GM18526 (cell line): ENCODE results near the gene MRPS25.

ENCODE experiments used
- POLR2A ChIP-seq: IDR thresholded peaks from 3 replicates; pipeline ENCODE4 v1.6.1; 2011; ENCODE audit not compliant: insufficient read length; ENCODE audit errors: extremely low read depth

The MRPS25 gene

GRCh38 chr3:15064835-15065549 is at the start of gene MRPS25:
Gene MRPS25, minus strand, starts transcription at chr3:15065315. Its CDS starts 121 bp downstream, at chr3:15065194.
- TF ChIP-seq POLR2A: peak; percentile 98

DNA sequence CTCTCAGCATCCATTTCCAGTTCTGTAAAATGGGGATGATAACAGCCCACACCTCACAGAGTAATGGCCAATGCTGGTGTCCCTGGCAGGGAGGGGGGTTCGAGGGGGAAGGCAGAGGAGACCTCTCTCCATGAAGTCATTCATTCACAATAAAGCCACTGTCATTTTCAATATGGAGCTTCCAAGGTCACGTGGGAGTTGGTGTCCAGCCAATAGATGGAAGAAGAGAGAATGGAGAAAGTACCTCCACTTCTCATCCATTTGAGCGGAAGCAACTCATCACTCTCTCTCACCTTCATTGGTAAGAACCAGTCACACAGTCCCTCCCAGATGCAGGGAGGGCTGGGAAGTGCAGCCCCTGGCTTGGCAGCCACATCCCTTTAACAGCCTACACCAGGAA is 48.8 kb upstream of the MRPS25 start:
- TF ChIP-seq POLR2A: no peak

DNA sequence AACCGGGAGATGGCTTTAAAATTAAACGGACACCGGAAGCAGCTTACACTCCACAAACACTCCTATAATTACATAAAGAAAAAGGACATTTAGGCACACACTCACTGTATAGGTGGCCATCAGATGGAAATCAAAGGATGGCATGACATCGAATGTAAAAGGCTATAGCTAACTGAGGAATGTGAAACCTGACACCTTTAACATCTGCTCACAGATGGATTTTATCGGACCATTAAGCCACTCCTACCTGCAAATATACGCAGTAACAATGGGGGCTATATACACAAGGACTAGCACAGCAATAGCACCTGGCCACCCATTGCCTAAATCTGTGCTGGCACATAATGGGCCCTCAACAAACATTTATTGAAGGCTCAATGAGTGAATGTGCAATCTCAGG is 48.4 kb upstream of the MRPS25 start:
- no peak for TF ChIP-seq POLR2A

DNA sequence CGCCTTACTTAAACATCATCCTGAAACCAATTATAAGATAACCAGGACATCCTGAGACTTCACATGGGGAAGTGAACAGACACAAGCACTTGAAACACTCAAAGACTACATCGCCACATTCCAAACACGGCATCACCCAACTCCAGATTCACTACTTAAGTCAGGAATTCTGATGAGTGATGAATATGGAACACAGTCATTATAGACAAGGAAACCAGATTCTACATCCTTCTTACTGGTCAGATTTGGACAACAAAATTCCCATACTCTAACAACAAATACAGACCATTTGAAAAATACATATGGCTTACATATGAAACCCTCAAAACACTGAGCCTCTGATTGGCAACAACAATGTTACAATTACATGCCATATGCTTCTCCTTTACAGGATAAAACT is 46.9 kb upstream of the MRPS25 start:
- TF ChIP-seq POLR2A: no peak

- TF ChIP-seq POLR2A: no peak
Observed at GRCh38 chr3:15110206-15110605, 45.1 kb upstream of the MRPS25 start.

DNA sequence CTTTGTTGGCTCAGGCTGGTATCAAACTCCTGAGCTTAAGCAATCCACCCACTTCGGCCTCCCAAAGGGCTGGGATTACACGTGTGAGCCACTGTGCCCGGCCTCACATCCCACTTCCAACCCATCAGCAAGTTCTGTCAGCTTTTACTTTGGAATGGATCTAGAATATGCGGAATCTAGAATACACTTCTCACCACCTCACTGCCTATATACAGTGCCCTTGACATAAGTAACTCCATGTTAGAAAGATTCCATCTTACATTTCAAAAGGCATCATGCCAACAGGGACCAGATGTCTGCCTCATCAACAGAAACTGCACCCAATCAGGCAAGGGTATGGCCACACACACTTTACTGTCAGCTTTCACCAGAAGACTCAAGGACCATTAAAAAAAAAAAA is 43.8 kb upstream of the MRPS25 start:
- no peak for TF ChIP-seq POLR2A

DNA sequence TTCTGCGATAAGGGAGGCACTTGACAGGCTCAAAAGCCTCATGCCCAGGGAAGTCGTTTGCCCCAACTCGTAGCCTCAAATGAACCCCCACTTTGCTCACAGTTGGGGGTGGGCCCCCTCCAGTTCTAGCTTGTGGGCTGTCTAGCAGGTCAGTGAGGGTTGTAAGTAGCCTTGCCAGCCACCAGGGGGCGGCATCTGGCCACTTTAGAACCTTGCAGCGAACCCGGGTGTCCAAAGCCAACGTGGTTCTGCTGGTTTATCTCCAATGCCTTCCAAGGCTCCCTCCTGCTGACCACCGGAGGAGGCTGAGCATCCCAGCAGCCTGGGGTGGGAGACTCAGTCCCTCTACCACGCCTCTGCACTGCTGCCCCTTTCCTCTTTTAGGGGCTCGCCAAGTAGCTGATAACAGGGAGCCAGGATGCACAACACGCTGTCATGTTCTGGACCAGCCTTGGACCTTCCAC is 43.0 kb upstream of the MRPS25 start:
- no peak for TF ChIP-seq POLR2A

DNA sequence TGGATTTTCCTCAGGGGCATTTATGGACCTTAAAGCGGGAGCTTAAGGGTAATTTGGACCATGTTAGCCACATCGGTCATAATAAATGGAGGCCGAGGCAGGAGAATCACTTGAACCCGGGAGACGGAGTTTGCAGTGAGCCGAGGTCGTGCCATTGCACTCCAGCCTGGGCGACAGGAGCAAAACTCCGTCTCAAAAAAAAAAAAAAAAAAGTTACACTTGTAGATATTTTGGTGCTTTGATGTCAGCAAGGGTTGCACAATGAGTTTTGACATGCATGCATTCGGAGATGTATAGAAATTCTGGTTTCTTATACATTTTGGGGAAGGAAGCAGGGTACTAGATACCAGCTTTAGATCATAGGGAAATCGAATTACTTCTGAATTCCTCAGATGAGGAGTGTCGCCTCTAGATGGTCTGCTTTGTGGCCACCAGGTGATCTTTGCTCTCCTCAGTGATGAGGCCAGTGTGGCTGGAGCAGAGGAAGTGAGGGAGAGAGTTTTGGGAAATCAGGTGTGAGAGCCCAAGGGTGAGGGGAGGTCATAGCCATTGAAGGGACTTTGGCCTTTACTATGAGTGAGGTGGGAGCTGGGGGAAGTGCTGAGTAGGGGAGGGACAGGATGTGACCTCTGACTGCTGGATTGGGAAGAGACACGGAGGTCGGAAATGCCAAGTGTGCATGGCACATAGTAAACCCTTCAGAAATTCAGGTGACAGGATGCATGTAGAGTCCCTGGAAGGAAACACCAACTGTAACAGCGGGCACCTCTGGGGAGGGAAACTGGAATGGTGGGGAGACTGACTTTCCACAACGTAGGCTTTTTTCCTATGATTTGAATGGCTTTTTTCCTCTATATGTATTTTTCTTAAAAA is 42.2 kb upstream of the MRPS25 start:
- TF ChIP-seq POLR2A: no peak

GRCh38 chr3:15102836-15103235 is 37.7 kb upstream of the MRPS25 start:
- no peak for TF ChIP-seq POLR2A

DNA sequence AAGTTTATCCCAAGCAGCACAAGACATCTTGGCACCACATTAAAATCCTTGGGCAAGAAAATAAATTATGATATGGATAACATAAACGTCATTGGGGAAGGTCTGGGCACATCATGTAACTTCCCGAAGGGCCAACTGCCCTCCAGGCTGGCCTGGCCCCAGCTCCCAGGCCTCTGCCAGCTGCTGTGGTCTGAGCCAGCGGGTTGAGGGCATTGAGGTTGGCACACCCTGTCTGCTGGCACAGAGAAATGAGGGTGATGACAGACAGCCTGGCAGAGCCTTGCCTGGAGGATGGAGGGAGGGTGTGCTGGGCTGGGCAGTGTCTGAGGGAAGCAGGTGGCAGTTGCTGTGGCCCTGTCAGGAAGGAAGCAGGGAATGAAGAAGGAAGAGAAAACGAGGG is 37.1 kb upstream of the MRPS25 start:
- TF ChIP-seq POLR2A: no peak

- TF ChIP-seq POLR2A: no peak
Observed at GRCh38 chr3:15099364-15100098, 34.4 kb upstream of the MRPS25 start.

DNA sequence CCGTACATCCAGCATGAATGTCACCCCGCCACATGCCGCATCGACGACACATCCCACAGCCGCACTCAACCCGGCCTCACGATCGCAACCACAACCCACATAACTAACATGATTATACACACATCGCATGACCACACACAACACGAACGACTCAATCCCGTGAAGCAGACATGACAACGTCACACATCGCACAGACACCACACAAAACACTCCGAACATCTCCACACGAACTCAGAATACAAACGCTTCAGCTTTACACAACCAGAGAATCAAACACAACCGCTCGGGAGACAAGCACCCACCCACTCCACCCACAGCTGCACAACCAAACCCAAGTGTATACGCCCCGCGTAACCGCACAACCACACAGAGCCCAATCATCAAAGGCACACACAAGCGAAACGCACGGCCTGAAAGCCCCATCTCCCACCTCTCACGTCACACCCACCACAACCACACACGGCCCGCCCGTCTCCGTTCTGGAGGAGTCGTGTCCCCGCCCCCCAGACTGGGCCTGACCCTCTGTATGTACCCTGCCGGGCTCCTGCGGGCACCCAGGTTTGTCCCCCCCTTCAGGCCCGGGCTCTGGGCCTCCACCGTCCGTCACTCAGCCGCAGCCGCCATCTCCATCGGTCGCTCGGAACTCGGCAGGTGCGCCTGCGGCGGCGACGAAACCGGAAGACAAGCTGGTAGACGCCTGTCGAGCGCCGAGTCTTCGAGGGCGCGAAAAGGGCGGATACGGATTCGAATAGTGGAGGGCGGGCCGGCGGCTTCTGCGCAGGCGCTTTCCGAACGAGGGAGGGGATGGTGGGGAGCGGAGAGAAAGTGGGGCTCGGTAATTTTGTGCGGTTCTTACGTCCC is 33.6 kb upstream of the MRPS25 start, which contains the start of gene RBSN:
Gene RBSN (minus strand): TSS at position 646 of the 861 bp plus-strand sequence. CDS start 3,028 bp downstream, outside the sequence.
- peak; percentile 70 for TF ChIP-seq POLR2A

GRCh38 chr3:15097891-15098290 is 32.8 kb upstream of the MRPS25 start:
- TF ChIP-seq POLR2A: no peak

DNA sequence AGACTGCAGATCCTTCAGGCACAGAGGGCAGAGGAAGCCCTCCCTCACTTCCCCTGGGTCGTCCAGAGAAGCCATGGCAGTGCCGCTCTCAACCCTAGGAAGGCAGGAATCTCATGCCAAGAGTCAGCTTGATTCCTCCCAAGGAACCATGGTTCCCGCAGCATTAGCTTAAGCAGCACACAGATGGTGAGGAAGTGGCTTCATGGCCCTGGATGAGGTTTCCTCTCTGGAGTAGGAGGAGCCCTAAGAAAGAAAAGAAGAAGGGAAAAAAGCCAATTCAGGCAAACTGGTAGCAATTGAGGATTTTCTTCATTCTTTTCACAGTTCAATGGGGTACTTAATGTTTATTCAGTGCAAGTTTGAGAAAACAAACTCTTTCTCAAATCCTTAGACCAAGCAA is 30.9 kb upstream of the MRPS25 start:
- no peak for TF ChIP-seq POLR2A

DNA sequence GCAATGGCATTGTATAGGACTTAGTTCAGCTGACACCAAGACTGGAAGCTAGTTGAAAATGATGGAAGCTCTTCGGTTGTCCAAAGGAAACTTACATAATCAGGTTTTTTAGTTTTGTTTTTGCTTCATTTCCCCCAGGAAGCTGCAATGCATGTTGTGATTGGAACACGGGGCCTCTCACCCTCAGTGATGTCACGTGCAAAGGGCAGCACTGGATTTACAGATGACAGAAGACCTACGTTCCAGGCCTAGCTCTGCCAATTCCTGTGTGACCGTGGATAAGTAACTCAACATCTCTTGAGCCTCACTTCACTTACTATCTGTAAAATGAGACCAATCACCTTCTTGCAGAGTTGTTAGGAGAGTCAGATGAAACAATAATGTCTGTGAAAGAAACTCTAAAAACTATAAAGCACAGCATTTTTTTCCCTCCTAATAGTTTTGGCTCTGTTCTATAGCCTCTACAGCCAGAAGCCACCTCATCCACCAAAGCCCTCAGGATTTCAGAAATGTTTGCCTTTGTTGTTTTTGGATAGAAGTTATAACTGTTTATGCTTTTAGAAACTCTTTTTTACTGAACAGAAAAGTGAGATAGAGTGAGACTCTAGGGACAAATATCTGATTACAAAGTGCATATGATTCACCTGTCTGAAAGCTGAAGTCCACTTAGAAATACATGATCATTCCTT is 29.2 kb upstream of the MRPS25 start:
- no peak for TF ChIP-seq POLR2A
